ENCODE data around the gene EIF4G1. TPM values are rescaled to one million over a fixed set of nuclear protein-coding genes. Genes with fewer than 3 reads are reported as not detected.

EIF4G1 gene
- total RNA-seq, 1 experiment from 2014 or later: 798 TPM

GRCh38 chr3:184275381-184275701 lies 39.1 kb upstream of the EIF4G1 start:
- ChIA-PET POLR2A (no interaction called here), CTCF (no interaction called here)
- in situ Hi-C loops (cut with HindIII; ENCODE audit: low pct_unique_long_range_greater_than_20kb, low sequenced_read_pairs) (no loop called here), intact Hi-C loops (cut with micrococcal nuclease; ENCODE audit: unreplicated experiment) (no loop called here)
- H3K9me3 ChIP-seq (ENCODE audit: control insufficient read depth, insufficient read depth, low read depth, low read length): no peaks in the 10 kb centered on the region
- no peaks in the 10 kb centered on the region for H3K36me3 ChIP-seq (ENCODE audit: control insufficient read depth, insufficient read depth, low read length)
- no peaks in the 10 kb centered on the region for H3K4me1 ChIP-seq (ENCODE audit: control insufficient read depth, insufficient read depth, low read length)
- no TSS peak for BruUV-seq (replicated peaks)
- H3K4me3 ChIP-seq (ENCODE audit: low read depth in 2 of 2, low read length in 2 of 2): no peak overlapping the region
- H3K27ac ChIP-seq (ENCODE audit: low read length): no peak overlapping the region
- TF ChIP-seq TCF7L2 (IDR thresholded peaks at IDR 0.05; ENCODE audit: low read depth, low read length) (no peak), POLR2AphosphoS5 (IDR thresholded peaks at IDR 0.05; ENCODE audit: low read depth, low read length) (no peak), SIN3A (IDR thresholded peaks at IDR 0.05; ENCODE audit: borderline replicate concordance, insufficient read depth, low read depth, low read length) (no peak), CTCF (IDR thresholded peaks at IDR 0.05) (no peak), REST (IDR thresholded peaks at IDR 0.05; ENCODE audit: insufficient read depth in 1 of 2, low read depth in 2 of 2, low read length in 1 of 2) (no peak)
- DNase-seq (ENCODE audit: low read depth, low spot score) (no peak), ATAC-seq (peak; percentile 35; the same call in 1 of the 2 replicates)
- H3K27me3 ChIP-seq (ENCODE audit: control insufficient read depth, insufficient read depth, low read length): peaks cover 6% of the 10 kb centered on the region; the same call in 1 of the 2 replicates

- no TSS peak for BruUV-seq (replicated peaks)
- in situ Hi-C loops (cut with HindIII; ENCODE audit: low pct_unique_long_range_greater_than_20kb, low sequenced_read_pairs): no loop called here
- DNase-seq (ENCODE audit: low read depth, low spot score) (no peak), ATAC-seq (peak; percentile 28; the same call in 1 of the 2 replicates)
- Histone ChIP-seq H3K4me1 (ENCODE audit: control insufficient read depth, insufficient read depth, low read length) (no peaks in the 10 kb centered on the region), H3K9me3 (ENCODE audit: control insufficient read depth, insufficient read depth, low read depth, low read length) (no peaks in the 10 kb centered on the region), H3K27ac (ENCODE audit: low read length) (no peak within 1 kb of the TSS), H3K4me3 (ENCODE audit: low read depth in 2 of 2, low read length in 2 of 2) (no peak within 1 kb of the TSS), H3K36me3 (ENCODE audit: control insufficient read depth, insufficient read depth, low read length) (no peaks in the 10 kb centered on the region), H3K27me3 (ENCODE audit: control insufficient read depth, insufficient read depth, low read length) (peaks cover 6% of the 10 kb centered on the region; the same call in 1 of the 2 replicates)
- ChIA-PET POLR2A (no interaction called here), CTCF (interaction anchor here (0.6 kb wide), 1 partner anchor 250 kb away, joined by 4 read pairs; no protein-coding TSS in a partner anchor)
- no peak for TF ChIP-seq CTCF (IDR thresholded peaks at IDR 0.05)
- TF ChIP-seq TCF7L2 (IDR thresholded peaks at IDR 0.05; ENCODE audit: low read depth, low read length): no peak
- TF ChIP-seq POLR2AphosphoS5 (IDR thresholded peaks at IDR 0.05; ENCODE audit: low read depth, low read length): no peak
- no peak for TF ChIP-seq REST (IDR thresholded peaks at IDR 0.05; ENCODE audit: insufficient read depth in 1 of 2, low read depth in 2 of 2, low read length in 1 of 2)
- TF ChIP-seq SIN3A (IDR thresholded peaks at IDR 0.05; ENCODE audit: borderline replicate concordance, insufficient read depth, low read depth, low read length): no peak
- intact Hi-C loops (cut with micrococcal nuclease; ENCODE audit: unreplicated experiment): no loop called here
Observed at GRCh38 chr3:184275961-184276910, 38.2 kb upstream of the EIF4G1 start, which contains the start of gene ECE2. TSS of gene ECE2 (plus strand) at chr3:184276022. CDS start at chr3:184276154, 132 bp downstream.
